ENCODE measurements around the gene FIBIN.

GRCh38 chr11:26976389-26976788 lies 17.5 kb upstream of the FIBIN start:
- no peak for TF ChIP-seq CTCF (IDR thresholded peaks at IDR 0.05)
- no peak for TF ChIP-seq POLR2A (IDR thresholded peaks at IDR 0.05)

Measured in esophagus squamous epithelium (tissue), 4 donors.